ENCODE data around the gene UMPS. TPM values are rescaled to one million over a fixed set of nuclear protein-coding genes. Genes with fewer than 3 reads are reported as not detected.

The UMPS gene
- total RNA-seq, 6 donors from 2014 or later = 5.0 to 26.2 (median 23.7) TPM

DNA sequence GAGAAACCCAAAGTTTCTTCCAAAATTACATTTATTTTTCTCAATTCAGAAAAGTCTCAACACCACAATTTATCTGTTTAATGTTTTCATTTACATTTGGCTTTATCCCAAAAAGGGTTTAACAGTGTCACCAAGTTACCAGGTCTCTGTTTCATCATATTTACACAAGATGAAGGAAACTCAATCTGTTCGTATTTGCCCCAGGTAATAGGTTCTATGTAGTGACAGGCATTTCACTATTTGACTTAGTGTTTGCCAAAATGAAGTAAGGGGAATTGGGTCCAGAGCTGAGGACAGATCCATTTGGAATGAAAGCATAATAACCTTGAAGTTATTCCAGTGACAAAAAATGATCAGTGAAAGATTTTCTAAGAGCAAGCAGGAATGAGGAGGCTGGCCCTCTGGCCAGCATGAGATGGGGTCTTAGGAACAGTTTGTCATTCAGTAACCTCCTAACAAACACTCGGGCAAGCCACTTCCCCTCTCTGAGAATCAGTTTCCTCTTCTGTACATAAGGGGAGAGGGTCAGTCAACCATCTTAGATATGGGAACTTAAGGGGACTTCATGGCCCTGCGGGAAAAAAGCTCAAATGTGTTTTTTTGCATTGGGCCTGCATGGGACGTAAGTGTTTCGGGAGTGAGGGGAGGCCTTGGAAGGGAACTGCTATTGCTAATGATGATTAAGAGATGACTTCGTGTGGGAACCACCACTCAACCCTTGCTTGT lies 31.8 kb downstream of the UMPS start:
- 74 to 76% methylated on average over 6 of the region's 6 CpGs for WGBS, 2 donors
- ATAC-seq (ENCODE audit: low FRiP score in 2 of 2) = no peak
- Histone ChIP-seq H3K4me1 (peaks cover 4 to 11% (median 9%) of the 10 kb centered on the region in 4 donors), H3K9me3 (no peaks in the 10 kb centered on the region), H3K27me3 (no peaks in the 10 kb centered on the region), H3K36me3 (peaks cover 0 to 40% (median 25%) of the 10 kb centered on the region in 4 donors), H3K4me3 (no peak overlapping the region), H3K27ac (no peak overlapping the region)
- DNase-seq = no peak
- TF ChIP-seq EP300 (IDR thresholded peaks at IDR 0.05) (no peak), POLR2A (IDR thresholded peaks at IDR 0.05) (no peak), CTCF (IDR thresholded peaks at IDR 0.05) (no peak), POLR2AphosphoS5 (IDR thresholded peaks at IDR 0.05) (no peak)

DNA sequence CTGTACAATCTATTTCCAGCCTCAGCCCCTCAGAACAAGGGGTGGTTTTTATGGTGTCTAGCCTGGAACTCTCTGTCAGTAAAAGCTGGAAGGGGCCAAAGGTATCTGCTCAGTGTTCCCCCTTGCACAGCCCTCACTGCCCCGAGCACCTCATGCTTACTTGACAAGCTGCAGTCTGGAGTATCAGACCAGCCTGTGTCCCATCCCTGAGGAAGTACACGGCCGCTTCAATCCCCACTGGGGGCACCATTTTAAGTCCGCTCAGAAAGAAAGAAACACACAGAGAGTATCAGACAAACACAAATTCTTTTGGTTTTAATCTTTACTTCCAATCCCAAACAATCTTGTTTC lies 32.4 kb downstream of the UMPS start:
- no peak overlapping the region for H3K4me3 ChIP-seq
- H3K36me3 ChIP-seq = peaks cover 0 to 46% (median 30%) of the 10 kb centered on the region in 4 donors
- DNase-seq (no peak), ATAC-seq (ENCODE audit: low FRiP score in 2 of 2) (no peak)
- no peak for TF ChIP-seq CTCF (IDR thresholded peaks at IDR 0.05)
- TF ChIP-seq POLR2A (IDR thresholded peaks at IDR 0.05) = no peak
- TF ChIP-seq POLR2AphosphoS5 (IDR thresholded peaks at IDR 0.05) = no peak
- no peak for TF ChIP-seq EP300 (IDR thresholded peaks at IDR 0.05)
- WGBS, 2 donors = 92 to 93% methylated on average over 4 of the region's 4 CpGs
- no peak overlapping the region for H3K27ac ChIP-seq
- no peaks in the 10 kb centered on the region for H3K27me3 ChIP-seq
- H3K9me3 ChIP-seq = no peaks in the 10 kb centered on the region
- peaks cover 4 to 11% (median 9%) of the 10 kb centered on the region in 4 donors for H3K4me1 ChIP-seq

DNA sequence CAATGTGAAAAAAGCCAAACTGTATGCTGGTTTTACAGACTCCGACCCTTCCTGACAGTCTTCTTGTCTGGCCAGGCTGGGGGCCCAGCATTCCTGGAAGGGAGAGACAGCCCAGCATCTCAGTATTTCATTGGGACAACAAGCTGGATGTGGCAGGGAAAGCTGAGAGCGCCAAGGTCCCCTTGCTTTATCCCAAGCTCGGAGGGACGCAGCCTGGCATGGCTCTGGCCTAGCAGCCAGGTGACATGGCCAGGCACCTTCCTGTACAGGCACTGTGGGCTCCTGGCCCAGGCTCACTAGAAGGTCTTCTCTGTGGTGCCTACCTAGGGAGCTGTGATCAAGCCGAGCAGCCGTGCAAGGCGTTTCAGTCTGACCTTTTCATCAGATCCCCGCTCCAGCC lies 33.0 kb downstream of the UMPS start:
- no peak overlapping the region for H3K4me3 ChIP-seq
- no peaks in the 10 kb centered on the region for H3K9me3 ChIP-seq
- H3K36me3 ChIP-seq = peaks cover 0 to 51% (median 32%) of the 10 kb centered on the region in 4 donors
- no peak for DNase-seq
- H3K27me3 ChIP-seq = no peaks in the 10 kb centered on the region
- TF ChIP-seq POLR2AphosphoS5 (IDR thresholded peaks at IDR 0.05) (no peak), CTCF (IDR thresholded peaks at IDR 0.05) (no peak), POLR2A (IDR thresholded peaks at IDR 0.05) (no peak), EP300 (IDR thresholded peaks at IDR 0.05) (no peak)
- peaks cover 4 to 11% (median 9%) of the 10 kb centered on the region in 4 donors for H3K4me1 ChIP-seq
- no peak overlapping the region for H3K27ac ChIP-seq
- no peak for ATAC-seq (ENCODE audit: low FRiP score in 2 of 2)
- WGBS, 2 donors = 90 to 94% methylated on average over 5 to 8 of the region's 8 CpGs

- 92 to 93% methylated on average over 13 to 14 of the region's 15 CpGs for WGBS, 2 donors
- no peak overlapping the region for H3K27ac ChIP-seq
Observed at GRCh38 chr3:124763644-124764358, 33.5 kb downstream of the UMPS start.

More at GRCh38 chr3:124763644-124764358, 33.5 kb downstream of the UMPS start:
- no peaks in the 10 kb centered on the region for H3K9me3 ChIP-seq
- DNase-seq = no peak
- no peaks in the 10 kb centered on the region for H3K27me3 ChIP-seq
- peaks cover 0 to 57% (median 36%) of the 10 kb centered on the region in 4 donors for H3K36me3 ChIP-seq
- peaks cover 4 to 11% (median 9%) of the 10 kb centered on the region in 4 donors for H3K4me1 ChIP-seq
- H3K4me3 ChIP-seq = no peak overlapping the region
- ATAC-seq (ENCODE audit: low FRiP score in 2 of 2) = no peak
- TF ChIP-seq CTCF (IDR thresholded peaks at IDR 0.05) (no peak), EP300 (IDR thresholded peaks at IDR 0.05) (no peak), POLR2A (IDR thresholded peaks at IDR 0.05) (no peak), POLR2AphosphoS5 (IDR thresholded peaks at IDR 0.05) (no peak)
